Natural killer cell (primary cell): Measurements from ENCODE around the gene ANK3. TPM values are rescaled to one million over a fixed set of nuclear protein-coding genes. Genes with fewer than 3 reads are reported as not detected.

ENCODE experiments used
- ATAC-seq, 3 donors: fragments of 150-1000 bp in 2 of 3; fragments of 200-7000 bp in 1 of 3; cut with Tn5 transposase; 1 replicate in 1 of 3; 2 replicates in 2 of 3; pipeline ENCODE4 v1.10.0; 2021; ENCODE audit warnings: mild to moderate bottlenecking in 2 of 3, moderate library complexity in 2 of 3
- DNase-seq, 2 donors: peaks; one replicate each; pipeline versions ENCODE4 v3.0.0 to v3.0.0-alpha.2; 2013 to 2021; ENCODE audit warnings: mixed read lengths in 1 of 2
- H3K27ac ChIP-seq: one replicate; pipeline ENCODE4 v1.5.1; 2013; ENCODE audit warnings: mild to moderate bottlenecking, low read length
- H3K27me3 ChIP-seq: one replicate; pipeline ENCODE4 v1.6.1; 2013; ENCODE audit warnings: low read length; ENCODE audit not compliant: control insufficient read depth, insufficient read depth
- H3K36me3 ChIP-seq: one replicate; pipeline ENCODE4 v1.6.1; 2013; ENCODE audit warnings: low read length; ENCODE audit not compliant: control insufficient read depth, insufficient read depth
- H3K4me1 ChIP-seq: one replicate; pipeline ENCODE4 v1.6.1; 2013; ENCODE audit warnings: low read length; ENCODE audit not compliant: control insufficient read depth, insufficient read depth
- H3K4me3 ChIP-seq: one replicate; pipeline ENCODE4 v1.5.1; 2013; ENCODE audit warnings: low read length
- H3K9me3 ChIP-seq: one replicate; pipeline ENCODE4 v1.6.1; 2013; ENCODE audit warnings: low read length; ENCODE audit not compliant: control insufficient read depth, insufficient read depth
- H3K27ac Mint-ChIP-seq, 2 donors: one replicate each; pipeline ENCODE4 v1.8.0; 2022; ENCODE audit warnings: mild to moderate bottlenecking in 2 of 2, mixed read lengths in 2 of 2, moderate library complexity in 1 of 2
- H3K27me3 Mint-ChIP-seq, 2 donors: one replicate each; pipeline ENCODE4 v1.8.0; 2022; ENCODE audit warnings: low read depth in 2 of 2, mixed read lengths in 2 of 2
- H3K36me3 Mint-ChIP-seq: one replicate; pipeline ENCODE4 v1.8.0; 2022; ENCODE audit warnings: mixed read lengths
- H3K4me1 Mint-ChIP-seq, 2 donors: one replicate each; pipeline ENCODE4 v1.8.0; 2022; ENCODE audit warnings: mixed read lengths in 2 of 2
- H3K4me3 Mint-ChIP-seq: one replicate; pipeline ENCODE4 v1.8.0; 2022; ENCODE audit warnings: mild to moderate bottlenecking, moderate library complexity, mixed read lengths
- H3K9me3 Mint-ChIP-seq, 2 donors: one replicate each; pipeline ENCODE4 v1.8.0; 2022; ENCODE audit warnings: mixed read lengths in 2 of 2
- CTCF ChIP-seq: fragments of 200-600 bp; IDR thresholded peaks from one replicate; pipeline ENCODE4 v1.8.0; 2022; ENCODE audit warnings: antibody characterized with exemption
- whole genome bisulfite sequencing: methylation state at CpG from one replicate; pipeline ENCODE4 v1.1.7; 2013; ENCODE audit warnings: missing lambda C conversion rate; ENCODE audit not compliant: insufficient coverage; 5-methylcytosine and 5-hydroxymethylcytosine counted together
- intact Hi-C: fragments of 100-400 bp; cut with micrococcal nuclease; formaldehyde crosslinking; loops from one replicate; pipeline ENCODE4 v1.14.2; 2022
- total RNA-seq, 4 donors: library from RNA; stranded (reverse); fragments of 120-200 nt in 1 of 4; gene quantifications; one replicate each; pipeline versions ENCODE4 v1.2.3 to v1.2.4, GENCODE V29; 2013 to 2022

ANK3 gene
- total RNA-seq, 3 donors from 2014 or later (not counting 1 experiment from before 2014, with no cell fraction given) = 4.4 to 12.9 (median 11.4) TPM

- Mint-ChIP-seq H3K36me3 (no peaks in the 10 kb centered on the region), H3K27ac (no peak overlapping the region), H3K9me3 (no peaks in the 10 kb centered on the region), H3K4me1 (no peaks in the 10 kb centered on the region), H3K4me3 (no peak overlapping the region), H3K27me3 (no peaks in the 10 kb centered on the region)
- TF ChIP-seq CTCF = no peak
- intact Hi-C loops = no loop called here
- ATAC-seq (no peak), DNase-seq (no peak)
- H3K4me3 ChIP-seq = no peak overlapping the region
- H3K4me1 ChIP-seq = no peaks in the 10 kb centered on the region
- 90% methylated on average over 1 of the region's 1 CpG for WGBS
- no peaks in the 10 kb centered on the region for H3K9me3 ChIP-seq
- no peaks in the 10 kb centered on the region for H3K27me3 ChIP-seq
- H3K27ac ChIP-seq = no peak overlapping the region
- no peaks in the 10 kb centered on the region for H3K36me3 ChIP-seq
Measured at GRCh38 chr10:60277656-60278055, 112.0 kb downstream of the ANK3 start.

- Mint-ChIP-seq H3K27me3 (no peaks in the 10 kb centered on the region), H3K27ac (no peak overlapping the region), H3K9me3 (no peaks in the 10 kb centered on the region), H3K4me3 (no peak overlapping the region), H3K36me3 (no peaks in the 10 kb centered on the region), H3K4me1 (no peaks in the 10 kb centered on the region)
- intact Hi-C loops = no loop called here
- TF ChIP-seq CTCF = no peak
- no peak for ATAC-seq
- Histone ChIP-seq H3K4me3 (no peak overlapping the region), H3K4me1 (no peaks in the 10 kb centered on the region), H3K9me3 (no peaks in the 10 kb centered on the region), H3K27ac (no peak overlapping the region), H3K36me3 (no peaks in the 10 kb centered on the region), H3K27me3 (no peaks in the 10 kb centered on the region)
- no peak for DNase-seq
- WGBS = 96% methylated on average over 2 of the region's 2 CpGs
Measured at GRCh38 chr10:60276232-60276631, 113.4 kb downstream of the ANK3 start.

GRCh38 chr10:60271319-60272040 is 118.2 kb downstream of the ANK3 start:
- intact Hi-C loops = no loop called here
- 92% methylated on average over 2 of the region's 4 CpGs for WGBS
- no peaks in the 10 kb centered on the region for H3K27me3 ChIP-seq

More at GRCh38 chr10:60271319-60272040, 118.2 kb downstream of the ANK3 start:
- Histone ChIP-seq H3K9me3 (no peaks in the 10 kb centered on the region), H3K27ac (no peak overlapping the region), H3K4me1 (no peaks in the 10 kb centered on the region), H3K4me3 (no peak overlapping the region), H3K36me3 (no peaks in the 10 kb centered on the region)
- ATAC-seq (peak in 1 of 3 donors; percentile 60), DNase-seq (no peak)
- H3K27me3 Mint-ChIP-seq = no peaks in the 10 kb centered on the region
- no peak for TF ChIP-seq CTCF
- H3K36me3 Mint-ChIP-seq = no peaks in the 10 kb centered on the region
- no peaks in the 10 kb centered on the region for H3K4me1 Mint-ChIP-seq
- H3K9me3 Mint-ChIP-seq = no peaks in the 10 kb centered on the region
- no peak overlapping the region for H3K27ac Mint-ChIP-seq
- no peak overlapping the region for H3K4me3 Mint-ChIP-seq
